ENCODE measurements around the gene NHERF2.

- TF ChIP-seq CTCF (conservative IDR thresholded peaks at IDR 0.05; ENCODE audit: low read depth in 2 of 2) (no peak), POLR2AphosphoS5 (IDR thresholded peaks at IDR 0.05; ENCODE audit: low read depth) (no peak), ETS1 (IDR thresholded peaks at IDR 0.05) (no peak), REST (IDR thresholded peaks at IDR 0.05; ENCODE audit: unreplicated experiment) (no peak), EZH2phosphoT487 (IDR thresholded peaks at IDR 0.05; ENCODE audit: unreplicated experiment) (no peak), JUNB (IDR thresholded peaks at IDR 0.05; ENCODE audit: unreplicated experiment) (no peak), ZNF331 (CRISPR knock-in tag; IDR thresholded peaks at IDR 0.05; ENCODE audit: low read depth) (no peak), EZH2 (IDR thresholded peaks at IDR 0.05; ENCODE audit: low read depth, unreplicated experiment) (no peak)
These were observed 44.7 kb upstream of the NHERF2 start for GRCh38 chr16:1982013-1982433.
